ENCODE results near the gene MSH6.

Gene MSH6

DNA sequence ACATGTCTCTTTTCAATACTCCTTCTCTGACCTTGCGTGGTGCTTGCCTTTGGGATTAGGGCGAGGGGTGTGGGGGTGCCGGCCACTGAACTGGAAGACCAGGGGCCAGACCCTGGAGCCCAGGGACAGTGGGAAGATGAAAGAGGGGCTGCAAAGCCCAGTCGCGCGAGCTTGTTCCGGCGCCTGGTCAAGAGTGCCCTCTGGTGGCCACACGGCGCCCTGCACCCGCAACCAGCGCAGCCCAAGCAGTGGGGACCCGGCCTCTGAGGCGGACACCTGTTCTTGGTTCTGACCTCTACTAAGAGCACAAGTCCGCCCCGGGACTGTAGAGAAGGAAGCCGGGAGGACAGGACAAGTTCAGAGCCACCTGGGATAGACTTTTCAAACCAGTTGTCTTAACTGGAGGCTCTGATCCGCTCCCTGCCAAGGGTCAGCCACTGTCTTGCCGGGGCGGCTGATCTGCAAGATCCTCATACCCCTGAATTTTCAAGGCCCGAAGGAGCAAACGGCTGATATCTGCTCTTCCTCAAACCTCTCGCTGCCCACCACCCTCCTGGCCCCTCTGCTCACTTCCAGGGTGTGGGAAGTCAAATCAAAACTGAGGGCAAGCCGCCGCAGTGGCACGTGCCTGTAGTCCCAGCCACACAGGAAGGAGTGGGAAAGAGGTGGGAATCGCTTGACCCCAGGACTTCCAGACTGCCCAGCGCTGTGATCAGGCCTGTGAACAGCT is 14.9 kb upstream of the MSH6 start:
- peak; percentile 44 for DNase-seq (ENCODE audit: low read depth)
- peak; percentile 85 for TF ChIP-seq CTCF (conservative IDR thresholded peaks at IDR 0.05; ENCODE audit: control insufficient read depth, insufficient read depth, low read depth, low read length)
- H3K4me3 ChIP-seq (ENCODE audit: control insufficient read depth, low read depth, low read length): no peak overlapping the region

- no peak overlapping the region for H3K4me3 ChIP-seq (ENCODE audit: control insufficient read depth, low read depth, low read length)
- TF ChIP-seq CTCF (conservative IDR thresholded peaks at IDR 0.05; ENCODE audit: control insufficient read depth, insufficient read depth, low read depth, low read length): no peak
- no peak for DNase-seq (ENCODE audit: low read depth)
Measured at GRCh38 chr2:47769318-47769717, 13.6 kb upstream of the MSH6 start.

DNA sequence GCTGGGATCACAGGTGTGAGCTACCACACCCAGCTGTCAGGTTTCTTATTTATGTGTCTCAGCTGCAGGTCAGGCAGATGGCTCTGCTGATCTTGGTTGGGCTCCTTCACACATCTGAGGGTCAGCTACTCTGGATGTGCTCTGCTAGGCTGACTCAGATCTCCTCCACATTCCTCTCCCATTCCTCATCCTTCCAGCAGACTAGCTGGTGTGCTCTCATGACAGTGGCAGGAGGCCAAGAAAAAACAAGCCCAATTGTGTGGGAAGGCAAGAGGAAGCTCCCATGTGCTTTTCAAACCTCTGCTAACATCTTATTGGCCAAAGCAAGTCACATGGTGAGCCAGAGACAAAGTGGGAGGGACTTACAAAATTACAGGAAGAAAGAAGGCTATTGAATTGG is 11.7 kb upstream of the MSH6 start:
- DNase-seq (ENCODE audit: low read depth): peak; percentile 99
- H3K4me3 ChIP-seq (ENCODE audit: control insufficient read depth, low read depth, low read length): no peak overlapping the region
- no peak for TF ChIP-seq CTCF (conservative IDR thresholded peaks at IDR 0.05; ENCODE audit: control insufficient read depth, insufficient read depth, low read depth, low read length)

- DNase-seq (ENCODE audit: low read depth): no peak
- TF ChIP-seq CTCF (conservative IDR thresholded peaks at IDR 0.05; ENCODE audit: control insufficient read depth, insufficient read depth, low read depth, low read length): no peak
- H3K4me3 ChIP-seq (ENCODE audit: control insufficient read depth, low read depth, low read length): no peak overlapping the region
Measured at GRCh38 chr2:47772343-47772742, 10.6 kb upstream of the MSH6 start.

- H3K4me3 ChIP-seq (ENCODE audit: control insufficient read depth, low read depth, low read length): no peak overlapping the region
- DNase-seq (ENCODE audit: low read depth): no peak
- no peak for TF ChIP-seq CTCF (conservative IDR thresholded peaks at IDR 0.05; ENCODE audit: control insufficient read depth, insufficient read depth, low read depth, low read length)
Measured at GRCh38 chr2:47774567-47774966, 8.4 kb upstream of the MSH6 start.

- no peak for TF ChIP-seq CTCF (conservative IDR thresholded peaks at IDR 0.05; ENCODE audit: control insufficient read depth, insufficient read depth, low read depth, low read length)
- H3K4me3 ChIP-seq (ENCODE audit: control insufficient read depth, low read depth, low read length): no peak overlapping the region
- DNase-seq (ENCODE audit: low read depth): no peak
Measured at GRCh38 chr2:47777277-47777937, 5.5 kb upstream of the MSH6 start.
